ENCODE measurements around the gene SEL1L3. TPM values are rescaled to one million over a fixed set of nuclear protein-coding genes. Genes with fewer than 3 reads are reported as not detected.

SEL1L3 gene
- total RNA-seq, 1 experiment from 2014 or later = 28.1 TPM

GRCh38 chr4:25857851-25858400 lies 4.9 kb downstream of the SEL1L3 start:
- Mint-ChIP-seq H3K4me1 (ENCODE audit: insufficient read depth, unreplicated experiment) (peaks cover 16% of the 10 kb centered on the region), H3K36me3 (ENCODE audit: insufficient read depth, unreplicated experiment) (no peaks in the 10 kb centered on the region), H3K27ac (ENCODE audit: low read depth, unreplicated experiment) (no peak overlapping the region), H3K27me3 (ENCODE audit: insufficient read depth, unreplicated experiment) (no peaks in the 10 kb centered on the region), H3K9me3 (ENCODE audit: unreplicated experiment) (no peaks in the 10 kb centered on the region), H3K4me3 (ENCODE audit: unreplicated experiment) (no peak overlapping the region)
- BruUV-seq (replicated peaks) = no TSS peak
- no peak for DNase-seq (ENCODE audit: unreplicated experiment)
- TF ChIP-seq, protein P1, sequence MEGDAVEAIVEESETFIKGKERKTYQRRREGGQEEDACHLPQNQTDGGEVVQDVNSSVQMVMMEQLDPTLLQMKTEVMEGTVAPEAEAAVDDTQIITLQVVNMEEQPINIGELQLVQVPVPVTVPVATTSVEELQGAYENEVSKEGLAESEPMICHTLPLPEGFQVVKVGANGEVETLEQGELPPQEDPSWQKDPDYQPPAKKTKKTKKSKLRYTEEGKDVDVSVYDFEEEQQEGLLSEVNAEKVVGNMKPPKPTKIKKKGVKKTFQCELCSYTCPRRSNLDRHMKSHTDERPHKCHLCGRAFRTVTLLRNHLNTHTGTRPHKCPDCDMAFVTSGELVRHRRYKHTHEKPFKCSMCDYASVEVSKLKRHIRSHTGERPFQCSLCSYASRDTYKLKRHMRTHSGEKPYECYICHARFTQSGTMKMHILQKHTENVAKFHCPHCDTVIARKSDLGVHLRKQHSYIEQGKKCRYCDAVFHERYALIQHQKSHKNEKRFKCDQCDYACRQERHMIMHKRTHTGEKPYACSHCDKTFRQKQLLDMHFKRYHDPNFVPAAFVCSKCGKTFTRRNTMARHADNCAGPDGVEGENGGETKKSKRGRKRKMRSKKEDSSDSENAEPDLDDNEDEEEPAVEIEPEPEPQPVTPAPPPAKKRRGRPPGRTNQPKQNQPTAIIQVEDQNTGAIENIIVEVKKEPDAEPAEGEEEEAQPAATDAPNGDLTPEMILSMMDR (IDR thresholded peaks at IDR 0.05; ENCODE audit: unreplicated experiment) = no peak
- ChIA-PET CTCF (interaction anchor here (0.6 kb wide), 2 partner anchors 112 to 454 kb away, joined by 3 to 4 read pairs; no protein-coding TSS in a partner anchor), POLR2A (interaction anchor here (0.6 kb wide), 1 partner anchor 297 kb away, joined by 3 read pairs; no protein-coding TSS in a partner anchor)
- intact Hi-C loops (cut with micrococcal nuclease) = no loop called here

DNA sequence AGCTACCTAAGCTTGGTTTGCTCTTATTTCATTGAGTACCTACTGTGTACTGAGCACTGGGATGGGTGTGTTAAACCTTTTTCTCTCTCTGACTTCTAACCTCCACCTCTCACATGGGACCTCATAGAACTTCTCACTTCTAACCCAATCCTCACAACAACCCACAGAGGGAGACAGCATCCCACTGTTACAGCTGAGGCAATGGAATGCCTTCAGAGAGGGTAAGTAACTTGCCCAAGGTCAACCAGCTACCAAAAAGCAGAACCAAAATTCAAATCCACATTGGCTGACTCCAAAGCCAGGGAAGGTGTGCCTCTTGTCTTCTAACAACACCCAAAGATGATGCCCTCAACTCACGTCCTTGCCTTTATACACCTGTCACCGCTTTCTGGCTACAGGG lies 5.4 kb downstream of the SEL1L3 start:
- Mint-ChIP-seq H3K4me3 (ENCODE audit: unreplicated experiment) (no peak overlapping the region), H3K4me1 (ENCODE audit: insufficient read depth, unreplicated experiment) (peaks cover 16% of the 10 kb centered on the region), H3K27ac (ENCODE audit: low read depth, unreplicated experiment) (no peak overlapping the region), H3K9me3 (ENCODE audit: unreplicated experiment) (no peaks in the 10 kb centered on the region), H3K27me3 (ENCODE audit: insufficient read depth, unreplicated experiment) (no peaks in the 10 kb centered on the region), H3K36me3 (ENCODE audit: insufficient read depth, unreplicated experiment) (no peaks in the 10 kb centered on the region)
- TF ChIP-seq, protein P1 (IDR thresholded peaks at IDR 0.05; ENCODE audit: unreplicated experiment) = no peak
- ChIA-PET CTCF (no interaction called here), POLR2A (no interaction called here)
- intact Hi-C loops (cut with micrococcal nuclease) = no loop called here
- no TSS peak for BruUV-seq (replicated peaks)
- DNase-seq (ENCODE audit: unreplicated experiment) = peak; percentile 18

DNA sequence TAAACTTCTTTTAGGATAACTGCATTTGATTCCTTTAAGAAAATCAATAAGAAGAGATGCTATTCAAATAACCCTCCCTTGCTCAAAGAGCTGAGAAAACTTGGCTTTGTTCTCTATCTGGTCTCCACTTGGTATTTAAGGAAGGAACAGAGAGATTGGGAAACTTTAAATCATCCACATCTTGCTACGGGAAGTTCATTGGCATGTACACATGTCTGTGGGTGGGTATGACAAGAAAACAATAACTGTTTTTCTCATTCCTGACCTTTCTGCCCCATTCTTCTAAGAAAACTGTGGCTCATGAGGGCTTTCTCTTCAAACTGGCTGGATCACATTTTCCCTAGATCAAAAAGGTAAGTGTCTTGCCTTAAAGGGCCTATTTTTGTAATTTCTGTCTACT lies 6.0 kb downstream of the SEL1L3 start:
- DNase-seq (ENCODE audit: unreplicated experiment) = peak; percentile 35
- Mint-ChIP-seq H3K27ac (ENCODE audit: low read depth, unreplicated experiment) (no peak overlapping the region), H3K27me3 (ENCODE audit: insufficient read depth, unreplicated experiment) (no peaks in the 10 kb centered on the region), H3K9me3 (ENCODE audit: unreplicated experiment) (no peaks in the 10 kb centered on the region), H3K36me3 (ENCODE audit: insufficient read depth, unreplicated experiment) (no peaks in the 10 kb centered on the region), H3K4me1 (ENCODE audit: insufficient read depth, unreplicated experiment) (peaks cover 11% of the 10 kb centered on the region), H3K4me3 (ENCODE audit: unreplicated experiment) (no peak overlapping the region)
- TF ChIP-seq, protein P1 (IDR thresholded peaks at IDR 0.05; ENCODE audit: unreplicated experiment) = no peak
- BruUV-seq (replicated peaks) = no TSS peak
- ChIA-PET POLR2A (no interaction called here), CTCF (no interaction called here)
- intact Hi-C loops (cut with micrococcal nuclease) = no loop called here

DNA sequence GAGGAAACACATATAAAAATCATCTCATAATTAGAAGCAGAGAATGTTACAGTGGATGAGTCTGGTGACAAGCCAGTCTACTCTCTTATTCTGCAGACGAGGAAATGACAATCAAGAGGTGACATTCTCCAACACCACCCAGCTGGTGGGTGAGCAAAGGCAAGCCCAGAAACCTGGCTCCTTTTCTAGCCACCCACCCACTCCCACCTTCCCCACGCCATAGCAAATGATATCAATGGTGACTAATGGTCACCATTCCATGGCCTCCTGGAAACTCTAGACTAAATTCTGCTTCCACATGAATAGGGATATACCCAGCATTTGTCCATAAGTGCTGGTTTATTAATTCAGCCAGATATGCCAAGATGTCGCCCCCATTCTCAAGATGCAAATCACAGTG lies 10.7 kb downstream of the SEL1L3 start:
- H3K4me1 Mint-ChIP-seq (ENCODE audit: insufficient read depth, unreplicated experiment) = no peaks in the 10 kb centered on the region
- ChIA-PET CTCF (no interaction called here), POLR2A (interaction anchor here (1.0 kb wide), 1 partner anchor 9 kb away, joined by 3 read pairs; no protein-coding TSS in a partner anchor)
- DNase-seq (ENCODE audit: unreplicated experiment) = no peak
- no peaks in the 10 kb centered on the region for H3K9me3 Mint-ChIP-seq (ENCODE audit: unreplicated experiment)
- no TSS peak for BruUV-seq (replicated peaks)
- H3K27ac Mint-ChIP-seq (ENCODE audit: low read depth, unreplicated experiment) = no peak overlapping the region
- intact Hi-C loops (cut with micrococcal nuclease) = no loop called here
- TF ChIP-seq, protein P1 (IDR thresholded peaks at IDR 0.05; ENCODE audit: unreplicated experiment) = no peak
- H3K4me3 Mint-ChIP-seq (ENCODE audit: unreplicated experiment) = no peak overlapping the region
- H3K27me3 Mint-ChIP-seq (ENCODE audit: insufficient read depth, unreplicated experiment) = no peaks in the 10 kb centered on the region
- H3K36me3 Mint-ChIP-seq (ENCODE audit: insufficient read depth, unreplicated experiment) = peaks cover 2% of the 10 kb centered on the region
